ENCODE results near the gene PLRG1. TPM values are rescaled to one million over a fixed set of nuclear protein-coding genes. Genes with fewer than 3 reads are reported as not detected.

PLRG1 gene
- total RNA-seq, 1 experiment from 2014 or later = 72.5 TPM

DNA sequence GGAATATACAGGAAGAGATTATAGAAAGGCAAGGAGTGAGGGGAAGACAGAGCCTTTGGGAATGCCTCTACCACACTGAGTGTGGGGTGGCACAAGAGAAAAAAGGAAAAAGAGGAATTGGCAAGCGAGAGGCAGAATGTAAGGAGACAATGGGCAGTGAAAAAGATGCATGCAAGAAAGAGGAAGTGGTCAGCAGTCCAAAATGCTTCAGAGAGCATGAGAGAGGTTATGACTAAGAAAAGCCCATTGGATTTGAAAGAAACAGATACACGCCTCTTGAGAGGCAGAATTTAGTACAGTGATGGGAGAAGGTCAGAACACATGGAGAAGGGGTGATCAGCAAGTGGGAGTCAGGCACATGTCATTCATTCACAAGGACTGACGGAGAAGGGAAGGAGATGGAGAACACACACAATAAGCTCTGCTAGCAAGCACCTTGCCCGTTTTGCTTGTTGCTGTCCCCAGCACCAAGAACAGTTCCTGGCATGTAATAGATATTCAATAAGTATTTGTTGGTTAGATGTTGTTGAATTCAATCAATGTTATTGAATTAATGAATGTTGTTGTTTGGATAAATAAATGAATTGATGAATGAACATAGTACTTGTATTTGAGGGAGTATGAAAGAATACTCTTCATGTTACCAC, 65.0 kb downstream of the PLRG1 start:
- no TSS peak for BruUV-seq (replicated peaks)
- no peak for DNase-seq
- H3K9me3 Mint-ChIP-seq (ENCODE audit: low read depth, unreplicated experiment) = no peaks in the 10 kb centered on the region
- TF ChIP-seq, protein P1, sequence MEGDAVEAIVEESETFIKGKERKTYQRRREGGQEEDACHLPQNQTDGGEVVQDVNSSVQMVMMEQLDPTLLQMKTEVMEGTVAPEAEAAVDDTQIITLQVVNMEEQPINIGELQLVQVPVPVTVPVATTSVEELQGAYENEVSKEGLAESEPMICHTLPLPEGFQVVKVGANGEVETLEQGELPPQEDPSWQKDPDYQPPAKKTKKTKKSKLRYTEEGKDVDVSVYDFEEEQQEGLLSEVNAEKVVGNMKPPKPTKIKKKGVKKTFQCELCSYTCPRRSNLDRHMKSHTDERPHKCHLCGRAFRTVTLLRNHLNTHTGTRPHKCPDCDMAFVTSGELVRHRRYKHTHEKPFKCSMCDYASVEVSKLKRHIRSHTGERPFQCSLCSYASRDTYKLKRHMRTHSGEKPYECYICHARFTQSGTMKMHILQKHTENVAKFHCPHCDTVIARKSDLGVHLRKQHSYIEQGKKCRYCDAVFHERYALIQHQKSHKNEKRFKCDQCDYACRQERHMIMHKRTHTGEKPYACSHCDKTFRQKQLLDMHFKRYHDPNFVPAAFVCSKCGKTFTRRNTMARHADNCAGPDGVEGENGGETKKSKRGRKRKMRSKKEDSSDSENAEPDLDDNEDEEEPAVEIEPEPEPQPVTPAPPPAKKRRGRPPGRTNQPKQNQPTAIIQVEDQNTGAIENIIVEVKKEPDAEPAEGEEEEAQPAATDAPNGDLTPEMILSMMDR (IDR thresholded peaks at IDR 0.05; ENCODE audit: unreplicated experiment) = no peak
- no peaks in the 10 kb centered on the region for H3K4me1 Mint-ChIP-seq (ENCODE audit: low read depth, unreplicated experiment)
- H3K27me3 Mint-ChIP-seq (ENCODE audit: unreplicated experiment) = no peaks in the 10 kb centered on the region
- H3K36me3 Mint-ChIP-seq (ENCODE audit: insufficient read depth, unreplicated experiment) = peaks cover under 1% of the 10 kb centered on the region
- no peak overlapping the region for H3K4me3 Mint-ChIP-seq (ENCODE audit: low read depth, unreplicated experiment)
- intact Hi-C loops (cut with micrococcal nuclease; ENCODE audit: unreplicated experiment) = no loop called here
- CTCF ChIA-PET = no interaction called here
- no peak overlapping the region for H3K27ac Mint-ChIP-seq (ENCODE audit: unreplicated experiment)

Other genes with a start within 250 kb of the PLRG1 start
- 0.07 TPM in 2 replicates for gene DCHS2, start 58.6 kb downstream of the PLRG1 start, total RNA-seq (2022)
- gene FGB, start 12.6 kb upstream of the PLRG1 start, total RNA-seq (2022) = 0.38 and 0.59 TPM in 2 replicates
- 0.34 TPM in 1 of 2 replicates, not detected in the other for gene FGA, start 40.3 kb upstream of the PLRG1 start, total RNA-seq (2022)
- 0.24 TPM in 1 of 2 replicates, not detected in the other for gene FGG, start 62.3 kb upstream of the PLRG1 start, total RNA-seq (2022)
- 5.7 and 7.0 TPM in 2 replicates for gene LRAT, start 193.6 kb upstream of the PLRG1 start, total RNA-seq (2022)
- not detected in 2 replicates for gene RBM46, start 230.9 kb upstream of the PLRG1 start, total RNA-seq (2022)

Measured in Calu3 (cell line).